ENCODE measurements around the gene PROZ. TPM values are rescaled to one million over a fixed set of nuclear protein-coding genes. Genes with fewer than 3 reads are reported as not detected.

PROZ gene
- total and polyA plus RNA-seq, 9 of the 15 experiments (the other 6 are each of a cell fraction or from before 2014, with no cell fraction given), result not detected

DNA sequence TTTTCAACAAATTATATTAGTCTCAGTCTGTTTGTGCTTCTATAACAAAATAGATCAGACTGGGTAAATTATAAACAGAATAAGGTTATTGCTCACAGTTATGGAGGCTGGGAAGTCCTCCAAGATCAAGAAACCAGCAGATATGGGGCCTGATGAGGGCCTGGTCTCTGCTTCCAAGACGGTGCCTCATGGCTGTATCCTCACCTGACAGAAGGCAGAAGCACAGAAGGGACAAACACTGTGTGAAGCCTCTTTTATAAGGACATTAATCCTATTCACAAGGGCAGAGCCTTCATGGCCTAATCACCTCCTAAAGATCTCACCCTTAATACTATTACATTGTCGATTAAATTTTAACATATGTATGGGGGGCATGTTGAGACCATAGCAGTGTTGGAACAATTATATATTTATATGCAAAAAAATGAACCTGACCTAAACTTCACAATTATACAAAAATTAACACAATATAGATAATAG lies 23.1 kb upstream of the PROZ start:
- Histone ChIP-seq H3K27me3 (ENCODE audit: control insufficient read depth in 2 of 2, insufficient read depth in 2 of 2, low read length in 2 of 2) (peaks cover 0 to 4% of the 10 kb centered on the region in 2 experiments; a peak in 2 of 5 replicates), H3K79me2 (ENCODE audit: control insufficient read depth, insufficient read depth, low read length) (no peaks in the 10 kb centered on the region), H3K9ac (ENCODE audit: insufficient read depth in 1 of 2, low read depth in 2 of 2, low read length in 2 of 2) (no peak overlapping the region), H4K20me1 (replicated peaks; ENCODE audit: control insufficient read depth, insufficient read depth, low read length) (no peaks in the 10 kb centered on the region), H3K4me1 (replicated peaks in 1 of 2; ENCODE audit: control insufficient read depth in 2 of 2, insufficient read depth in 2 of 2, low read length in 2 of 2) (peaks cover 0 to 5% of the 10 kb centered on the region in 2 experiments; a peak in 1 of 5 replicates), H3K9me1 (ENCODE audit: control insufficient read depth, insufficient read depth, low read length) (no peaks in the 10 kb centered on the region), H3K27ac (ENCODE audit: extremely low read depth, low read depth, low read length) (no peak overlapping the region), H3K9me3 (replicated peaks; ENCODE audit: control insufficient read depth, insufficient read depth, low read depth, low read length) (no peaks in the 10 kb centered on the region), H3K4me3 (no peak overlapping the region), H3K36me3 (ENCODE audit: control insufficient read depth, insufficient read depth, low read length) (no peaks in the 10 kb centered on the region), H2AFZ (ENCODE audit: low read depth, low read length) (no peak overlapping the region), H3K4me2 (ENCODE audit: insufficient read depth, low read length) (no peak overlapping the region)
- 0% methylated on average over 2 of the region's 2 CpGs for WGBS (ENCODE audit: insufficient coverage, low coverage, missing lambda C conversion rate)
- TF ChIP-seq, protein P1, sequence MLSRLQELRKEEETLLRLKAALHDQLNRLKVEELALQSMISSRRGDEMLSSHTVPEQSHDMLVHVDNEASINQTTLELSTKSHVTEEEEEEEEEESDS (CRISPR knock-in tag; IDR thresholded peaks at IDR 0.05), result no peak
- no peak for TF ChIP-seq ZBTB12 (CRISPR knock-in tag; IDR thresholded peaks at IDR 0.05)
- no peak for TF ChIP-seq ZNF436 (CRISPR knock-in tag; IDR thresholded peaks at IDR 0.05)
- no peak for TF ChIP-seq NEUROD1 (IDR thresholded peaks at IDR 0.05; ENCODE audit: borderline replicate concordance, low read depth, low read length, partially characterized antibody)
- TF ChIP-seq POLR3G (IDR thresholded peaks at IDR 0.05; ENCODE audit: extremely low read depth, insufficient read length, insufficient replicate concordance), result no peak
- TF ChIP-seq, protein P2, sequence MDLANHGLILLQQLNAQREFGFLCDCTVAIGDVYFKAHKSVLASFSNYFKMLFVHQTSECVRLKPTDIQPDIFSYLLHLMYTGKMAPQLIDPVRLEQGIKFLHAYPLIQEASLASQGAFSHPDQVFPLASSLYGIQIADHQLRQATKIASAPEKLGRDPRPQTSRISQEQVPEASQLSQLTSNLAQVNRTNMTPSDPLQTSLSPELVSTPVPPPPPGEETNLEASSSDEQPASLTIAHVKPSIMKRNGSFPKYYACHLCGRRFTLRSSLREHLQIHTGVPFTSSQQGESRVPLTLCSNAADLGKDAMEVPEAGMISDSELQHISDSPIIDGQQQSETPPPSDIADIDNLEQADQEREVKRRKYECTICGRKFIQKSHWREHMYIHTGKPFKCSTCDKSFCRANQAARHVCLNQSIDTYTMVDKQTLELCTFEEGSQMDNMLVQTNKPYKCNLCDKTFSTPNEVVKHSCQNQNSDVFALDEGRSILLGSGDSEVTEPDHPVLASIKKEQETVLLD (IDR thresholded peaks at IDR 0.05), result no peak
- TF ChIP-seq SETDB1 (IDR thresholded peaks at IDR 0.05; ENCODE audit: low read length), result no peak
- no peak for TF ChIP-seq ZNF3 (CRISPR knock-in tag; IDR thresholded peaks at IDR 0.05)
- ChIA-PET POLR2A (no interaction called here), CTCF (ENCODE audit: low intra/inter-chr PET ratio) (no interaction called here)
- intact Hi-C loops (cut with micrococcal nuclease) (no loop called here), in situ Hi-C loops (cut with MboI) (no loop called here)
- no TSS peak for BruUV-seq (replicated peaks)
- DNase-seq (ENCODE audit: extremely low read depth in 1 of 4, low spot score in 3 of 4), result no peak
- no peak for ATAC-seq
- no peak for FAIRE-seq

Data from K562 (cell line).